HG03159 (cell line): ENCODE measurements around the gene HAND2.

ENCODE experiments used
- ATAC-seq: cut with Tn5 transposase; IDR thresholded peaks from one replicate; pipeline ENCODE4 v1.9.1; 2021; ENCODE audit warnings: mild to moderate bottlenecking, moderate library complexity; ENCODE audit not compliant: unreplicated experiment

HAND2 gene

DNA sequence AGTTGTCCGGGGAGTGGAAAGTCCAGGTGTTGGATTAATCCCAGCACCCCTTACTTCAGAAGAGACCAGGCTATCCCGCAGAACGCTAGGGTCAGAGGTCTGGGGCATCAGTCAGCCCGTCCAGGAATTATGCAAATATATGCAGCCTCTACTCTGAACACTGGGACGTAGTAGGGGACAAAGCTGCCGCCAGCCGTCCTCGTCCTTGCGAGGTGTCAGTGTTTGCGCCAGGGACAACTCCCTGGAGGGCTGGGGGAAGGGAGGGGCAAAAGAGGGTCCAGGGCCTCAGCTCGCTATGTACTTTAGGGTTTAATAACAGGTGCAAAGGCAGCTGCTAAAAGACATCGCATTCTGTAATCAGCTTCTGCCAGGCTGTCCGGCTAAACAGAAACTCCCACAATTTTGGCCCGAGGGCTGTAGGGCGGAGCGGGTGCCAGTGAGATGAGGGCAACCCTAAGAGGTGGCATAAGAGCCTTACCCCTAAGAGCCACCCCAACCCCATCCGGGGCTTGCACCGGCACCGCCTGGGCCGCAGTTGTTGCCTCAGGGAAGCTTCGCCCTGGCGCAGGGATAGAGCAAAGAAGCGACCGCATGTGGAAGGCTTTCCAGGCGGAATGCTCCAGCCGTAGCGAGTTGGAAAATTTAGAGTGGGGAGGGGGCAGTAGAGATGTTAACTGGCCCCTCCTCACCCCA is 8.4 kb downstream of the HAND2 start:
- no peak for ATAC-seq

DNA sequence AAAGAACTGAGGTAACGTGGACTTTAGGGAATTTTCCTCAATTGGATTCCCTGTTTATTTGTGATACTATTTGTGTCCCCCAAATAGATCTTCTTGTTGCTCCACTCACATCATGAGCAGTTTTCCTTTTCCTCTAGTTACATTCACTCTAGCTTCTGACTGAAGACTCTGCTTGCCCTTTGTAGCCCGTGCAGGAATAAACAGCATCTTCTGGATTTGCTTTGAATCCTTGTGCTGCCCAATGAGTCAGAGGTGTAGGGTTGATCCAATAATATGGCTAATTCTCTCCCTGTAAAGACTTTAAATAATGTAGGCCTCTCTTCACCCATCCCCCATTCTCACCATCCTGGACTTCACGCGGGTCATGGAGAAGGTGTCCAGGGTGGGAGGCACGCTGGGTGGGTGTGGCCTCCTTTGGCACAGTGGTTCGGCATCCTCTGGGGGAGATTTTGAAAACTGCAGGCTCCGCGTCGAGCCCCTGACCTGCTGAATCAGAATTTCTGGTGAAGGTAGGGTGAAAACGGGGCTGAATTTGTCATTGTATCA is 9.0 kb downstream of the HAND2 start:
- no peak for ATAC-seq

DNA sequence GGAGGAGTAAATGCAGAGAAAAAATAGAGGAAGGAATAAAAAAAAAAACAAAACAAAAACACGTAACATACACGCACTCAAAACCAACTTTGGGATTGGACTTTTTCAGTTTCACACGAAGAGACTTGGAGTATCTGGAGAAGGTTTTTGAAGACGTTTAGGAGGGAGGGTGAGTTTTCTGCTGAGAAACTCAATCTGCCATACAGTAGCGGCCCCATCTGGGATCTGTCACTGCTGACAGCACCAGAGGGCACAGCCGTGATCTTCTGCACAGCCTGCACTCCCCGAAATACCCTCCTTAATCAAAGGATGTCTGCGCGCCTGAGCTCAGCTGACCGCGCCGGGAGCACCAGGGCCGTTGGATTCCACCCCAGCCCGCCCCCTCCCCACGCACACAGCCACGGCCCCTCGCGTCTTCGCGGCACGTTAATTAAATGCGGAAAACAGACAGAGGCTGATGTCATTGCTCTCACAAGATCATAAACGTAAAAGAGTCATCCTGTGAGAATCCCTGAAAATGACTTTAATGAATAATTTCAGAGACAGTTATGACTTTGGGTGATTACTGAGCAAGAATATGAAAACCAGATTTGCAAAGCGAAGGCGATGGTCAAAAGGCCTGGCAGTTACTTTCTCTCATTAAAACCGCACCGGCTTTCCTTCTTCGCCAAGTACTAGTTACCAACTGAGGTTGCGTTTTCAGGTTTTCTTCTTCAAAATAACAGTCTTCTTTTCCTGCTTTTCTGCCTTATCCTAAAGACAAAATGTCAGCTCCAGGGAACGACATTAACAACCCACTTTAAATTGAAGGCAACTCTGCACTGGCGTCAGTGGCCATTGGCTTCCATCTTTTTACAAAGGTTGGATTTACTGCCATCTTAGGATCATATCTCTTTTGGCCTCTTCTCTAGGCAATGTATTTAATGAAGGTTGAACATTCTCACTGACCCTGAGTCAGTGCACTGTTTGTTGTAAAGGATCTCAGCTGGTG is 10.6 kb downstream of the HAND2 start:
- ATAC-seq: no peak

DNA sequence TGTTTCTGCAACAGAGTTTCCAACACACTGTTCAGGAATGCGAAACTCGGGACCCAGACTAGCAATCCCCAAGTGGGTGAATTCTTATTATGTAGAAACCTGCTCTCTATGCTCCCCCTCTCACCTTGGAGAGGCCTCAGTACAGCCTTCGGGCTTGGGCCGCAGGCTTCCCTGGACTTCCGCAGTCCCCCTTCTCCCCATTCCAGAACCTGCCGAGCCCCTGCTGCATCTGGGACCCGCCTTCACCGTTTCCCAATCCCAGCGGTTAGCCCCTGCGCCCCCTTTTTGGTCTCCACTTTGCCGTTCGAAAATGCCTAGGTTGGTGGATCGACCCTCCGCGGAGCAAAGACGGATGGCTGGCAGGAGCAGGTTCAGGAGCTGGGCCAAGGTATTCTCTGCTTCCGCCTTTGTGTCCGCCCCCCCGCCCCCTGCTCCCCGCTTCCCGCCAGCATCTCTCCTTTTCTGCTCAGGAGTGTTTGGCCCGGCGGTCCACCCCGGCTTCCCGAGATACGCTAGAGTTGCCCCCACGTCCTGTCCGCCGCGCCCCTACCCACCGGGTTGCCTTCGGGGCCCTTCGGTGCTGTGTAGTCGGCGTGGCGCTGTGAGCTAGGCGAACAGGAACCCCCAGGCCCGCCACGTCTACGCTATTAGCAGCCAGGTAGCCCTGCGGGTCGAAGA is 11.5 kb downstream of the HAND2 start:
- ATAC-seq: no peak

DNA sequence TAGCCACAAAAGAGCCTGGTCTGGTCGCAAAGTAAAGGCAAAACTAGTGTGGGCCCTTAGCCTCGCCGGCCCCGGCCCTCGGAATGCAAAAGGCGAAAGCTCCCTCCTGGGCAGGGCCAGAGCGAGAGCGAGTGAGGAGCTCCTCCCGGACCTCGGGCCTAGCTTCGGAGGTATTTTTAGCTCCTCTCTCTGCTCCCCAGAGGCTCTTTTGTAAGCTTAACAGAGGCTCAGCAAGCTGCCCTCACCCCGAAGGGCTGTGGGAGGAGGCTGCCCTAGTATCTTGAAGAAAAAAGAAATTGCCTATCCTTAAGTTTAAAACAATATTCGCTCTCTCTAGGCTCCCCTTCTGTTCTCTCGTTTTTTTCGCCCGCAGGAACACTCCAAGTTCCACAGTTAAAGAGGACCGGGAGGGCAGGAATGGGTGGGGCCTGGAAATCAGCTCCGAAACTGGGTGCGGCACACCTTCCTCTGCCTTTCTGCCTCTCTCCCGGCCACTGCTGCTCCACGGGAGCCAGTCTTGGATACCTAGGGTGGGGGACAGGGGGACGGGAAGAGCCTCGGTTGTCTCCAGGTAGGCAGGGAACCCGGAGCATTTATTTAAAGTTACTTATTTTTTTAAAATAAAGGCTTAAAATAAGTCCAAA is 12.1 kb downstream of the HAND2 start:
- ATAC-seq: no peak

DNA sequence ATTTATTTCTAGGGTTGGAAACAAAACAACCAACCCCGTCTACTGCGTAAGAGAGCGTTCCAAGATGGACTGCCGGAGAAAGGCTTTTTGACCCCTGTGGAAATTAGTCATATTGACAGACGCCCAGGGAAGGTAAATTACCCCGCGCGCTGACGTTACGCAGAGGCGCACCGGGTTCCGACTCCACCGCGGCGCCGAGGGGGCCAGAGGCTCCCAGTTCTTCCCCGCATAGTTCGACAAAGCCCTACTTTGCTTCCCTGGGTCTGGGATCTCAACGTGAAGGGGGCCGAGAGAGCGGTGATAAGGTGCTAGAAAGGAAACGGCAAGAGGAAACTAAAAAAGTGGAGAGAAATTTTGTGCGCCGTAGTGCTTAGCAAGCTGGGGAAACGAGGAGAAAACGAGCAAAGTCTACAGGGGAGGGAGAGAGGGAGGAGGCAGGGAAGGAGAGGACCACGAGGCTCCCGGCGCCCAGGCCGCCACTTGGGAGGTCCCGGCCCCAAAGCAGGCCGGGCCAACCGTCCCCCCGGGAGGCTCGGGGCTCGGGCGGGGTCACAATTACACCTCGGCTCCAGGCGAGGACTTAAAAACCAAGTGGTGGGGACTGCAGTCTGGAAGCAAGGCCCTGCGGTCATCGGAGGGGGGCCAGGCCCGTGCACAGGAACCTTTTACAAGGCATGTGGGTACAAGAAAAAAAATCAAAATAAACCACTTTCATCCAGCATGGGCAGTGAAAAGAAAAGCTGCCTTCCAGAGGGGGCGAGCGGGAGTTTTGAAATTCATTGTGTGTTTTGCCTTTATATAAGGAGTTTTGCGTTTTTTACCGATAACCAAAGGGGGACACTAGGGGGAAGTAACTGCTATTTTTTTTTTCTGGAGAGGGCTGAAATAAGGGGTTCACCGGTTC is 13.2 kb downstream of the HAND2 start:
- ATAC-seq: no peak

DNA sequence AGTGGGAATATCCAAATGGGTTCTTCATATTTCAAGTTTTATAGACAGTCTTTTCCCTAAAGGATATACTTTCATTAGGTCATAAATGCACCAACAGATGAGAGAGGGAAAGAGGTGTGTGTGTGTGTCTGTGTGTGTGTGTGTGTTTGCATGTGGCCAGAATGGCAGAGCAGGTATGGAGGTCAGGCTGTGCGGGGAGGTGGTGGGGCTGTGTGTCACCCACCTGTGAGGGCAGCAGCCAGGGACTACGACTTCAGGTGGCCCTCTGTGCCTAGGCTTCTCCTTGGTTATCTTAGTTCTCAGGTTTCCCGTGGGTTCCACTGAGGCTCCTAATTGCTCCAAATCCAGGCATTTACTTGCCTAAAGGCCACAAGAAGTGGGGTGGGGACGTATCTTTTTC is 14.6 kb downstream of the HAND2 start:
- ATAC-seq: no peak

DNA sequence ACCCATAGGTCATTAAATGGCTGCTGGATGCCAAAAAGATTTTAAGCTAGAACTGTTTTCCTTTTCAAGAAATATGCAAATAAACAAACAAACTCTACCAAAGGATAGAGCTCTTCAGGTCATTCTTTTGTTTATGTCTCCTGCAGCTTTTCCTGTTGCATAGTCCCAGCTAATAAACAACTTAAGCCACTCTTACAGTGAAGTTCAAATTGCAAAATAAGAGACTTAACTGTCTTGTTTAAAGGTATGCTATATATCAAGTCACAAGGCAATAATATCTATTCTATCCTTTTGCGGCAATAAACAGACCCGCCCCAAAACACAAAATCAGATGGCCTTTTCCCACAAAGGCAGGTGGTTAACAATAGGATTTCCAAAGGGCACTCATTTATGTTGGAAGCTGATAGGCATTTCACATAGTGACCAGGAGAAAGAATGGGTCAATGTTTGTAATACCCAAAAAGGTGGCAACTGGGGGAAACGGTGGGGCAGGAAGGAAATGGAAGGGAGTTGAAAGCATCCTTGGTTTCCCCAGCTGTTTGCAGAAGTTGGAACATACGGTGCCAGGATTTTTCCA is 15.3 kb downstream of the HAND2 start:
- no peak for ATAC-seq

DNA sequence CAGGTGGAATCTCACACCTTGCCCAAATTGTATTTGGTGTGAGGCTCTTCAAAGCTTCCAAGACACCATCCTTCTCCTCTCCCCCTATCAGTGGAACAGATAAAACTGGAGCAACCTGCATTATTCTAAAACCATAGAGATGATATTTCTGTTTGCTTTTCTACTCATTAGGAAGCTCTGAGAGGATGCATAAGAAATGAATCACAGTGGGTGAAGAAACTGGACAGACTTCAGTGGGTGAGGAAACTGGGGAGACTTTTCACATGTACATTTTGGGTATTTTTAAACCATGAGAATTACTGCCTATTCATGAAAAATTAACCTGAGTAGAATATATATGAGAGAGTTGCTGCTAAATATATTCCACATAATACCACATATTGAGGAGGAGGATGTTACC is 16.4 kb downstream of the HAND2 start:
- ATAC-seq: no peak

DNA sequence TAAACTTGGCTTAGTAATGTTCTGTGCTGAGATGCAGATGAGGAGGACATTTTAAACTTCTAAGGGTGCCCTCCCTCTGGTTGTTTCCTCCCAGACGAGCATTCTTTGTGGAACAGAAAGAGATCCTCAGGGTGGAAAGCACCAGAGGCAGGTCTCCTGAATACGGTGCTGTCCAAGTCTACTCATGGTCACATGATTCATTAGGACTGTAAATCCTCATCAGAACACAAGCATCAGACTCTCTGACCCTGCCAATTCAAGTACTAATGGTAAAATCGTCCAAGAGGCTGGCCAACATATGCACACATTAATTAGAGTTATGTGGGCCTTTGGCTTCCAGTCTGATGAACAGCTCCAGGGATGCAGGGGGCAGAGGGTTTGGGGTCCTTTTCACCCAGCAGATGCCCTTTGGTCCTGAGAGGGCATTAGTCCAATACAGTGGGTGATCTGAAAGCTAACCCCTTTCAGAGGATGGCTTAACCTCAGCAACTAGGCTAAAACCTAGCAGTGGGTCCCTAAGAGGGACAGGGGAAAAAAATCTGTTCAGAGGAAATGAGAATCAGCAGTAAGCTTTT is 18.2 kb downstream of the HAND2 start:
- ATAC-seq: no peak

DNA sequence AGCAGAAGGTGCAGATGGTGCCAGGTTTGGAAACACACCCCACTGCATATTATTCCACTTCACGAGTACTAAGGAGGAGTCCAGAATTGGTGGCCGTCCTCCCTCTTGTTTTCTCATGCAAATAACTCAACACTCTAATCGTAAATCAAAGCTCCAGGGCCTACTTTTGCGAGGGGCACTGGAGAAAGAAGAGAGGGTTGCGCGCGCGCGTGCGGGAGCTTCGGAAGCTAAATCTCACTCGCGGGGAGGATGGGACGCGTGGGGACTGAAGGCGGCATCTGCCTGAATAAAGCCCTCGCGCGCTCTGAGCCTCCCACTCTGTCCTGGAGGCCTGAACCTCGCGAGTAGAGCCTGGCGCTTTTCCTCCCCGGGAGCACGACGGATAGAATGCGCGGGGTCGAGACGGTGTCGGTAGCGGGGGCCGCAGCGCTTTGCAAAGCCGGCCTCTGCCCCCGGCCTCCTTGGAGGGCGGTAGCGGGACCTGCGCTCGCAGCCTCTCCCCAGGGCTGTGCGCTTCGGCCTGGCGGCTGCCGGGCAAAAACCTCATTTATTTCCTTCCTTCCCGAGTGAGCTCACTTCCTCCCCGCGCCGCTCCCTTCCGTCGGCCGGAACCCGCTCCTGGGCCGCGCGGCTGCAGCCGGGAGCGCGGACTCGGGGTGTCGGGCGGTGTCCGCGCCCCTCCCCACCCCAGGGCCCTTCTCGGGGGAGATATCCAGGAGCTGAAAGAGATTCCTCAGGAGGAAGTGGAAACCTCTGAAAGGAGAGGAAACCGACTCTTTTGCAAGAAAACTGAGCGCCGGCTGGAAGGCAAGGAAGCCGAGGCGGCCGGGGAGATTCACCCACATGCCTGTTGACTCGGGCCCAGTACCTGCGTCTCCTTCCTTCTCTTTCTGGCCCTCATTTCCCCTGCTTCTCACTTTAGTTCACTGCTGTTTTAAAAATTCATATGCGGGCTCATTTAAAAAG is 20.7 kb downstream of the HAND2 start:
- no peak for ATAC-seq

DNA sequence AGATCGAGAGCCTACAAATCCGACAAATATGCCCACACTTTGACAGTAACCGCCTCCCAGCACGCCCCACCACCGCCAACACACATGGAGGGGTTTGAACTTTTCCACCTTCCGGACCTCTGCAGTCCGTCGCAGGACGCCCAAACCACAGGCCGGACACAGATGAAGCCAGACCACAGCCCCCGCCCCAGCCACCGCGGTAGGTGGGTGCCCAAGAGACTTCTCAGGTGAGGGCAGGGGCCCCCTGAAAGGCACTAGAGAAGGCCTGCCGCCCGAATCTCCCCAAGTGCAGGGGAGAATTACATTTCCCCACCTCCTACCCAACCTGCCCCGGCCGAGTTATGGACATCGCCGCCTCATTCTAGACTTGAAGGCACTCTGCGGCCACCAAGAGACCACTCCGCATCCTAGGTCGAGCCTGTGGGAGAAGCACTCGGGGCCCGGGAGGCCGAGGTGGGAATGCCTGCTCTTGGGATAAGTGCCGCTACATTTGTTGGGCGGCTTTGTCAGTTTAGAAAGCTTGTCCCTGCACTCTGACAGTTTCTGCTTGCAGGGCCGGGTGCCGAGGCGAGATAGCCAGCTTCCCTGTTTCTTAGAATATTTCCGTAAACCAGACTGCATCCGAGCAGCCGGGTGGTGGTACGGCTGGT is 21.5 kb downstream of the HAND2 start:
- ATAC-seq: no peak

DNA sequence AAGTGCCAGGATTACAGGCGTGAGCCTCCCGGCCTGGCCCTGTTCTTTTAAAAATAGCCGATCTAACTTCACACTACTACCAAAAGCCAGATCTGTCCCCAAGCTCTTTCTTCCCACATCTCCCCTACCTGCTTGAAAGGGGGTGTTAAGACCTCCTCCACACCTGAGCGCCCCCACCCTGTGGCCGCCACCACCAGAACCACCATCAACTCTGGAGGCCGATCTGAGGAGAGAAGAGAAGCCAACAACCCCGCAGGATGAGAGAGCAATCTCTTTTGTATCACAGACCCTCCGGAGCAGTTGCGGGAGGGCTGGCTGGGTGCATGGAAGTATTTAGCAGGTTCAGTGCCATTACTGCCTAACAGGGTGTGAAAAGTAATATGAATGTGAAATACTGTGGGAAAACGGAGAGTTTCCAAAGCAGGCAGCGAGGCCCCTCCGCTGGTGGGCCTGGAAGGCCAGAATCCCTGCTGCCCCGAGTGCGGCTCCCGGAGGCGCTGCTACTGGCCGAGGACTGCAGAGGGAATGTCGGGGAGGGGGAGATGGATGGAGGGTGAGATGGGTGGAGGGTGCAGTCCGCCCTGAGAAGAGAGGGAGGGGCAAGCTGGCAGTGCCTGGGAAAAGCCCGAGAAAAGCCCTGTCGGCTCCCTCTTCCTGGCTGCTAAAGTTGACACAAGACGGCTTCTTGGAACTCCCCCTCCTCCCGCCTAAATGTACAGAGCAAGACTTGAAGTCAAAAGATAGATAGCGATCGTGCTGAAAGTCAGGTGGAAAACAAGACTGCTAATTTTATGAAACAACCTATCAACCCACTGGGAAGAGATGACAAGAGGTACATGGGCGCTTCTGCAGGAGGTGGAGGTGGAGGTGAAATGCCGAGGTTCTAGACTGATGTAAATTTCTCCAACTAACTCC is 22.3 kb downstream of the HAND2 start:
- ATAC-seq: no peak

DNA sequence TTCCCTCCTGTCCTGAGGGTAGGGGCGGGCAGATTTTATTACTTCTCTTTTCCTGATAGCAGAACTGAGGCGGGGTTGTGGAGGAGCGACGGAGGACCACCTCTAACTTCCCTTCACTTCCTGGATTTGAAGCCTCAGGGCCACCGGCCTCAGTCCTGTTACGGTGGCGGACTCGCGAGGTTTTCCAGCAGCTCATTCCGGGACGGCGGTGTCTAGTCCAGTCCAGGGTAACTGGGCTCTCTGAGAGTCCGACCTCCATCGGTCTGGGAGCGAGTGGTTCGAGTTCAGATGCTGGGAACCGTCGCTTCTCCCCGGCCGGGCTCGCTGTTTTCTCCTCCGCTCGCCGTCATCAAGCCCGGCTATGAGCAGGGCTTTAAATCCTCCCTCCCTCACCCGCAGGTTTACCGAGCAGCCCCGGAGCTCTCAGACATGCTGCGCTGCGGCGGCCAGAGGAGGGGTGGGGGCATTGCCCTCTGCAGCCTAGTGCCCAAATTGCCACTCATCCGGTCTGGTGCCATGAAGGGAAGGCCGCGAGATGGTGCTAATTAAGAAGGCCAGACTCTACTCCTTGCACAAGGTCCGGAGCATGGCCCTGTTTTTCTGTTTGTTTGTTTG is 23.3 kb downstream of the HAND2 start:
- peak; percentile 16 for ATAC-seq

DNA sequence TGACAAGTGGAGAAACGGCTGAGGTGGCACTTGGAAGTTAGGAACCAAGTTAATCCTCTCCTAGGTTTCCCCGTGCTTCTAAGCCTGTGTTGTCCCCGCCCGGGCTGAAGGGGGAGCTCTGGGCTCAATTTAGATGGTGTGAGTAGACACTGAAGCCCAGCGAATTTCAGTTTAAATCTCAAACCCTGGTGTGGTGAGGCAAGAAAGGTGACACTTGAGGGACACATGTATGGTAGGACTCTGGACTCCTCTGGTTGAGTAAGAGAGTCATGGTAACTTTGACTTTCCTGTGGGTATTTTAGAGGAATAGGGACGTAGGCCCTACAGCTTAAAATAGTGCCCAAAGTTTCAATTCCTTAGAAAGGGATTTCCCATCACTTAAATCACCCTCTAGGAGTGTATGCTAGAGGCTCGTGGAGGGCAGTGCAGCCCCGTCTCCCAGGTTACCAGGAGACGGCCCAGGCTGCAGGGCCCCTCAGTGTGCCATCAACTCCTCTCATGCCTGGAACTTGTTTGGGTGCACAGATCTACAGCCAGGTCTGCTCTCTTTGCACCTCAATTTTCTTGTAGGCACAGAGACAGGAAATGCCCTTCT is 24.0 kb downstream of the HAND2 start:
- ATAC-seq: peak; percentile 71

DNA sequence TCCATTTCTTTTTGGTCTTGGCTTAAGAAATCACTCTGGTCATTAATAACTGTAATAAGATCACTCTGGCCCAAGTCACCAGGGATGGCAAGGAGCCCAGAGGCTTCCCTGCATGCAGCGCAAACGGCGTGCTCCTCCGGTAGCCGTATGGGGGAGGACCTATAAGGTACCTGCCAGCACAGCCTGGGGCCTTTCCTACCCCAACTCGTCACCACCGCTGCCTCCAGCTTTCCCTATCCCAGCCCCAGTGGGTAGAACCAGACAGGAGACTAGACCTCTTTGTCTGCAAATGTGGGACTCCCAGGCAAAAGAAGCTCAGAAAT is 25.9 kb downstream of the HAND2 start:
- no peak for ATAC-seq
